SK-N-SH treated with all-trans-retinoic acid at 6 μM for 48 hours (cell line): Measurements from ENCODE around the gene ANKRD34A.

Experiments
- ARNTL ChIP-seq: fragments of 450-650 bp; formaldehyde crosslinking; IDR thresholded peaks from 2 replicates; pipeline ENCODE4 v1.5.0; 2020; ENCODE audit warnings: low read depth, mild to moderate bottlenecking, moderate library complexity, borderline replicate concordance
- BACH2 ChIP-seq: fragments of 250-450 bp; sonication (Bioruptor Pico); IDR thresholded peaks from 2 replicates; pipeline ENCODE4 v1.9.0; 2021; ENCODE audit warnings: mild to moderate bottlenecking, borderline replicate concordance
- CSDC2 ChIP-seq: fragments of 250-450 bp; sonication (Bioruptor Pico); IDR thresholded peaks from 2 replicates; pipeline ENCODE4 v1.5.0; 2020; ENCODE audit warnings: mild to moderate bottlenecking, moderate library complexity
- ISL1 ChIP-seq: fragments of 250-450 bp; sonication (Bioruptor Pico); IDR thresholded peaks from 2 replicates; pipeline ENCODE4 v2.1.2; 2022; ENCODE audit warnings: mild to moderate bottlenecking, moderate library complexity
- RARB ChIP-seq: fragments of 250-450 bp; sonication (Bioruptor Pico); IDR thresholded peaks from 2 replicates; pipeline ENCODE4 v1.8.0; 2021; ENCODE audit warnings: mild to moderate bottlenecking, moderate library complexity
- SNAI2 ChIP-seq: fragments of 250-450 bp; sonication (Bioruptor Pico); IDR thresholded peaks from 2 replicates; pipeline ENCODE4 v1.5.0; 2020; ENCODE audit warnings: mild to moderate bottlenecking, moderate library complexity
- ZC3H10 ChIP-seq: fragments of 250-450 bp; sonication (Bioruptor Pico); IDR thresholded peaks from 2 replicates; pipeline ENCODE4 v1.5.1; 2021; ENCODE audit warnings: mild to moderate bottlenecking, moderate library complexity
- ZFP3 ChIP-seq: fragments of 250-450 bp; sonication (Bioruptor Pico); IDR thresholded peaks from 2 replicates; pipeline ENCODE4 v1.5.0; 2020; ENCODE audit warnings: mild to moderate bottlenecking, moderate library complexity
- ZFP30 ChIP-seq: fragments of 450-650 bp; formaldehyde crosslinking; IDR thresholded peaks from 2 replicates; pipeline ENCODE4 v1.5.0; 2022; ENCODE audit warnings: mild to moderate bottlenecking, moderate library complexity
- ZNF565 ChIP-seq: fragments of 450-650 bp; formaldehyde crosslinking; conservative IDR thresholded peaks from 2 replicates; pipeline ENCODE4 v1.5.0; 2020; ENCODE audit warnings: low read depth, mild to moderate bottlenecking, moderate library complexity
- TF ChIP-seq, protein P1 (sequence below): fragments of 250-450 bp; sonication (Bioruptor Pico); IDR thresholded peaks from 2 replicates; pipeline ENCODE4 v1.5.1; 2020; ENCODE audit warnings: low read depth, mild to moderate bottlenecking, moderate library complexity
- TF ChIP-seq, protein P2 (sequence below): fragments of 250-450 bp; sonication (Bioruptor Pico); IDR thresholded peaks from 2 replicates; pipeline ENCODE4 v1.8.0; 2020; ENCODE audit warnings: mild to moderate bottlenecking, moderate library complexity, borderline replicate concordance

DNA sequence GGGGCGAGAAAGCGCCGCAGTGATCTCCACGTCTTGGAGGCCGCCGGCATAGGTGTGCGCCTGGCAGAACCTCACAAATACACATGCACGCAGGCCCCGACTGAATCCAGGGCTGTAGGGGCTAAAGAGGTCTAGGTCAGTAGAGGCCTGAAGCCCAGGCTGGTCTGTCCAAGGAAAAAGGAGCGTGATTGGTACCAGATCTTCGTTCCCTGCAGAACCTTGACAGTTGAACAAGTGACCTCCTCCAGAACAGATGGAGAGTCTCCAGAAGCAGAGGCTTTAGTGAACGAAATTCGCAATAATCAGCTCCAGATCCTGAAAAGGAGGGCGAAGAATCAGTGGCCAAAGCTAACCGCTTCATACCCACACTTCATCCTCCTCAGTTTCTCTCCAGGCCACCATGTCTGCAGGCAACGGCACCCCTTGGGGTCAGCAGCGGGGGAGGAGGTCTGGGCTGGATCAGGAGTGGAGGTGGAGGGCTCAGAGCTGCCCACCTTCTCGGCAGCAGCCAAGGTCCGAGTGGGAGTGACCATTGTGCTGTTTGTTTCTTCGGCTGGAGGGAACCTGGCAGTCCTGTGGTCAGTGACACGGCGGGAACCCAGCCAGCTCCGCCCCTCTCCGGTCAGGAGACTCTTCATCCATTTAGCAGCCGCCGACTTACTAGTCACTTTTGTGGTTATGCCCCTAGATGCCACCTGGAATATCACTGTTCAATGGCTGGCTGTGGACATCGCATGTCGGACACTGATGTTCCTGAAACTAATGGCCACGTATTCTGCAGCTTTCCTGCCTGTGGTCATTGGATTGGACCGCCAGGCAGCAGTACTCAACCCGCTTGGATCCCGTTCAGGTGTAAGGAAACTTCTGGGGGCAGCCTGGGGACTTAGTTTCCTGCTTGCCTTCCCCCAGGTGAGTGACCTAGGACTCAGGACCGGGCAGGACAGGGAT is 45.1 kb downstream of the ANKRD34A start:
- TF ChIP-seq ZFP30 (no peak), SNAI2 (no peak), RARB (CRISPR knock-in tag) (no peak), ZFP3 (CRISPR knock-in tag) (no peak), ZNF565 (CRISPR knock-in tag) (no peak), CSDC2 (no peak), ZC3H10 (CRISPR knock-in tag) (no peak), ARNTL (CRISPR knock-in tag) (no peak), BACH2 (CRISPR knock-in tag) (no peak), ISL1 (CRISPR knock-in tag) (no peak)
- TF ChIP-seq, protein P1, sequence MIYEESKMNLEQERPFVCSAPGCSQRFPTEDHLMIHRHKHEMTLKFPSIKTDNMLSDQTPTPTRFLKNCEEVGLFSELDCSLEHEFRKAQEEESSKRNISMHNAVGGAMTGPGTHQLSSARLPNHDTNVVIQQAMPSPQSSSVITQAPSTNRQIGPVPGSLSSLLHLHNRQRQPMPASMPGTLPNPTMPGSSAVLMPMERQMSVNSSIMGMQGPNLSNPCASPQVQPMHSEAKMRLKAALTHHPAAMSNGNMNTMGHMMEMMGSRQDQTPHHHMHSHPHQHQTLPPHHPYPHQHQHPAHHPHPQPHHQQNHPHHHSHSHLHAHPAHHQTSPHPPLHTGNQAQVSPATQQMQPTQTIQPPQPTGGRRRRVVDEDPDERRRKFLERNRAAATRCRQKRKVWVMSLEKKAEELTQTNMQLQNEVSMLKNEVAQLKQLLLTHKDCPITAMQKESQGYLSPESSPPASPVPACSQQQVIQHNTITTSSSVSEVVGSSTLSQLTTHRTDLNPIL (CRISPR knock-in tag): no peak
- TF ChIP-seq, protein P2, sequence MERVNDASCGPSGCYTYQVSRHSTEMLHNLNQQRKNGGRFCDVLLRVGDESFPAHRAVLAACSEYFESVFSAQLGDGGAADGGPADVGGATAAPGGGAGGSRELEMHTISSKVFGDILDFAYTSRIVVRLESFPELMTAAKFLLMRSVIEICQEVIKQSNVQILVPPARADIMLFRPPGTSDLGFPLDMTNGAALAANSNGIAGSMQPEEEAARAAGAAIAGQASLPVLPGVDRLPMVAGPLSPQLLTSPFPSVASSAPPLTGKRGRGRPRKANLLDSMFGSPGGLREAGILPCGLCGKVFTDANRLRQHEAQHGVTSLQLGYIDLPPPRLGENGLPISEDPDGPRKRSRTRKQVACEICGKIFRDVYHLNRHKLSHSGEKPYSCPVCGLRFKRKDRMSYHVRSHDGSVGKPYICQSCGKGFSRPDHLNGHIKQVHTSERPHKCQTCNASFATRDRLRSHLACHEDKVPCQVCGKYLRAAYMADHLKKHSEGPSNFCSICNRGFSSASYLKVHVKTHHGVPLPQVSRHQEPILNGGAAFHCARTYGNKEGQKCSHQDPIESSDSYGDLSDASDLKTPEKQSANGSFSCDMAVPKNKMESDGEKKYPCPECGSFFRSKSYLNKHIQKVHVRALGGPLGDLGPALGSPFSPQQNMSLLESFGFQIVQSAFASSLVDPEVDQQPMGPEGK (CRISPR knock-in tag): no peak
